Measurements from ENCODE around the gene TRAF3IP1. TPM values are rescaled to one million over a fixed set of nuclear protein-coding genes. Genes with fewer than 3 reads are reported as not detected.
A peak's percentile ranks its signal among the peaks of the same experiment; 100 is the strongest.

TRAF3IP1 gene
- total RNA-seq, 1 experiment from 2014 or later = 8.2 TPM

DNA sequence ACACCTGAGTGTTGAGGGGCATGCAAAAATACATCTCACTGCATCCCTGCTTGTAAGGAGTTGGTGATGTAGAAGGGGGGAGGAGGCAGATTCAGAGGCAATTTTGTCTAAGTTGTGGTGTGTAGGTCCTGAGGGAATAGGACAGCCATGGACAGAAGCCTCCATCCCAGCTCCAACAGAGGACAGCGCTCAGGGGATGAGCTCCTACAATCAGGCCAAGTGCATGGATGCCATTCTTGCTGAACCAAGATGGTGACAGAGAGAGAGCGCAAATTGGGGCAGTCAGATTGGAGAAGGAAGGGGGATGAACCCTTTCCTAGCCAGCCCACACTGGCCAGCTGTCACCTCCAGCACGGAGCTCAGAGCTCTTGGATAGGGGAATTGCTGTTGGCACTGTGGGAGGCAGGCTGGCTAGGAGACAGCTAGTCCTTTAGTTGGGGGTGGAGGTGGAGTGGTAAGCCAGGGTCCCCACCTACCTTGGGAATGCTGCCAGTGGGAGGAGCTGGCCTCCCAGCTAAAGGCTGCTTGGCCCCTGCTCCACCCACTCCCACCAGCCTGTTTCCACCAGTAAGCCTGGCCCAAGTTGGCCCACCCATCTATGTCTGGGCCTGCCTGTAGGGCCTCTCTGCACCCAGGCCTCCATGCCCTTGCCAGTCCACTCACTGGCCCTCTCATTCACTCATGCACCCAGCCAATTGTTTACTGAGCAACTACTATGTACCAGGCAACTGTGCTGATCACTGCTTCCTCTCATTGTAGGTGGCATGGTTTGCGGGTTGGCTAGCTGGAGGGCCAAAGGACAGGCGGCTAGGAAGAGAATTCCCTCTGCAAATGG, 29.4 kb upstream of the TRAF3IP1 start:
- POLR2A ChIA-PET (ENCODE audit: unreplicated experiment) = interaction anchor here (0.6 kb wide), 2 partner anchors 17 to 162 kb away, joined by 6 to 7 read pairs; no protein-coding TSS in a partner anchor
- H3K9me3 ChIP-seq (ENCODE audit: low read length) = no peaks in the 10 kb centered on the region
- H3F3A ChIP-seq (ENCODE audit: low read length, unreplicated experiment) = peaks cover 9% of the 10 kb centered on the region
- H3K27ac ChIP-seq (ENCODE audit: low read length) = peak overlapping the region; percentile 95
- no peaks in the 10 kb centered on the region for H3K9me2 ChIP-seq (replicated peaks; ENCODE audit: low read length)
- no peaks in the 10 kb centered on the region for H4K20me1 ChIP-seq (ENCODE audit: low read length)
- H3K27me3 ChIP-seq (ENCODE audit: low read length) = no peaks in the 10 kb centered on the region
- peak overlapping the region; percentile 73 for H3K9ac ChIP-seq (ENCODE audit: low read length)
- no peak for DNase-seq
- no TSS peak for BruUV-seq (replicated peaks)
- CTCF ChIA-PET = interaction anchor here (0.7 to 1.0 kb wide), 2 partner anchors 14 to 260 kb away, joined by 3 to 5 read pairs; no protein-coding TSS in a partner anchor
- H2AFZ ChIP-seq (ENCODE audit: low read length) = no peak overlapping the region
- intact Hi-C loops (cut with micrococcal nuclease) = loop anchor here (1.0 kb wide), 1 partner anchor 29 kb away; the partner anchor contains the start of gene TRAF3IP1
- peaks cover 38% of the 10 kb centered on the region for H3K4me1 ChIP-seq (ENCODE audit: insufficient read depth, low read length)
- H3K79me2 ChIP-seq (ENCODE audit: low read length) = peaks cover 24% of the 10 kb centered on the region
- no peak for TF ChIP-seq EZH2phosphoT487 (IDR thresholded peaks at IDR 0.05; ENCODE audit: borderline replicate concordance, low read length)
- no peak for TF ChIP-seq EZH2 (IDR thresholded peaks at IDR 0.05; ENCODE audit: low read length, unreplicated experiment)
- TF ChIP-seq, protein P1, sequence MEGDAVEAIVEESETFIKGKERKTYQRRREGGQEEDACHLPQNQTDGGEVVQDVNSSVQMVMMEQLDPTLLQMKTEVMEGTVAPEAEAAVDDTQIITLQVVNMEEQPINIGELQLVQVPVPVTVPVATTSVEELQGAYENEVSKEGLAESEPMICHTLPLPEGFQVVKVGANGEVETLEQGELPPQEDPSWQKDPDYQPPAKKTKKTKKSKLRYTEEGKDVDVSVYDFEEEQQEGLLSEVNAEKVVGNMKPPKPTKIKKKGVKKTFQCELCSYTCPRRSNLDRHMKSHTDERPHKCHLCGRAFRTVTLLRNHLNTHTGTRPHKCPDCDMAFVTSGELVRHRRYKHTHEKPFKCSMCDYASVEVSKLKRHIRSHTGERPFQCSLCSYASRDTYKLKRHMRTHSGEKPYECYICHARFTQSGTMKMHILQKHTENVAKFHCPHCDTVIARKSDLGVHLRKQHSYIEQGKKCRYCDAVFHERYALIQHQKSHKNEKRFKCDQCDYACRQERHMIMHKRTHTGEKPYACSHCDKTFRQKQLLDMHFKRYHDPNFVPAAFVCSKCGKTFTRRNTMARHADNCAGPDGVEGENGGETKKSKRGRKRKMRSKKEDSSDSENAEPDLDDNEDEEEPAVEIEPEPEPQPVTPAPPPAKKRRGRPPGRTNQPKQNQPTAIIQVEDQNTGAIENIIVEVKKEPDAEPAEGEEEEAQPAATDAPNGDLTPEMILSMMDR (conservative IDR thresholded peaks at IDR 0.05; ENCODE audit: low read depth, low read length) = no peak
- no peak overlapping the region for H3K4me3 ChIP-seq (ENCODE audit: low read length)
- H3K4me2 ChIP-seq (ENCODE audit: low read length) = peak overlapping the region; percentile 73
- H3K36me3 ChIP-seq (ENCODE audit: low read depth, low read length) = no peaks in the 10 kb centered on the region
- ATAC-seq = no peak

DNA sequence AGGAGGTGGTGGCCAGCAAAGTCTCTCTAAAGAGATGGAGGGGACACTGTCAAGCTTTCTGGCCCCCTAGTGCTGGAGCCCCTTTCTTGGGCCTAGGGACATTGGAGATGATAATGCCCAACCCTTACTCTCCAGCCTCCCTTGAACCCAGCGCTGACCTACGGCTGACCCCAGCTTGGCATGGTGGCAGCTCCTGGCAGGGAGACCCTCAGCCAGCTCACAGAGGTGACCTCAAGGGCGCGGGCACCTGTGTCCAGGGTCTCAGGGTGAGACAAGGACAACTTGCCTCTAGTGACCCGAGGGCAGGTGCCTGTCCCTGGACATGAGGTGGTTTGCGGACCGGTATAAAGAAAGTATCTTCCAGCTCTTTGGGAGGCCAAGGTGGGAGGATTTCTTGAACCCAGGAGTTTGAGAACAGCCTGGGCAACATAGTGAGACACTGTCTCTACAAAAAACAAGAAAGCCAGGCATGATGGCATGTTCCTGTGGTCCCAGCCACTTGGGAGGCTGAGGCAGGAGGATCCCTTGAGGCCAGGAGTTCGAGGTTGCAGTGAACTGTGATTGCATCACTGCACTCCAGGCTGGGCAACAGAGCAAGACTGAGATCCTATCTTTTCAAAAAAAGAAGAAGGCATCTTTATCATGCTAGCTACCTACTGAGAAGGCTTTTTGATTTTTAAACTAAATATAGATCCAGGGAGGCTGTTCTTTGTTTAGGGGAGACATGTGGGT, 28.6 kb upstream of the TRAF3IP1 start:
- no peak for ATAC-seq

More for the DNA sequence above, 28.6 kb upstream of the TRAF3IP1 start:
- ChIA-PET CTCF (no interaction called here), POLR2A (ENCODE audit: unreplicated experiment) (no interaction called here)
- no peaks in the 10 kb centered on the region for H4K20me1 ChIP-seq (ENCODE audit: low read length)
- no peak overlapping the region for H3K4me3 ChIP-seq (ENCODE audit: low read length)
- H3K36me3 ChIP-seq (ENCODE audit: low read depth, low read length) = no peaks in the 10 kb centered on the region
- no TSS peak for BruUV-seq (replicated peaks)
- peak overlapping the region; percentile 73; the same call in 1 of the 2 replicates for H3K9ac ChIP-seq (ENCODE audit: low read length)
- peaks cover 30% of the 10 kb centered on the region for H3K4me1 ChIP-seq (ENCODE audit: insufficient read depth, low read length)
- no peak overlapping the region for H2AFZ ChIP-seq (ENCODE audit: low read length)
- H3K27ac ChIP-seq (ENCODE audit: low read length) = peak overlapping the region; percentile 95
- no peaks in the 10 kb centered on the region for H3K9me3 ChIP-seq (ENCODE audit: low read length)
- no peak for DNase-seq
- intact Hi-C loops (cut with micrococcal nuclease) = no loop called here
- peaks cover 5% of the 10 kb centered on the region for H3F3A ChIP-seq (ENCODE audit: low read length, unreplicated experiment)
- no peak for TF ChIP-seq EZH2phosphoT487 (IDR thresholded peaks at IDR 0.05; ENCODE audit: borderline replicate concordance, low read length)
- TF ChIP-seq EZH2 (IDR thresholded peaks at IDR 0.05; ENCODE audit: low read length, unreplicated experiment) = no peak
- TF ChIP-seq, protein P1 (conservative IDR thresholded peaks at IDR 0.05; ENCODE audit: low read depth, low read length) = no peak
- no peaks in the 10 kb centered on the region for H3K9me2 ChIP-seq (replicated peaks; ENCODE audit: low read length)
- H3K4me2 ChIP-seq (ENCODE audit: low read length) = no peak overlapping the region
- no peaks in the 10 kb centered on the region for H3K27me3 ChIP-seq (ENCODE audit: low read length)
- H3K79me2 ChIP-seq (ENCODE audit: low read length) = peaks cover 16% of the 10 kb centered on the region
